HL-60 (cell line): ENCODE data around the gene FCN1.

Experiments used
- POLR2AphosphoS5 ChIP-seq: IDR thresholded peaks from 2 replicates; pipeline ENCODE4 v1.6.1; 2012; ENCODE audit warnings: low read depth
- SPI1 ChIP-seq: IDR thresholded peaks from 2 replicates; pipeline ENCODE4 v1.6.1; 2012; ENCODE audit warnings: low read depth, mild to moderate bottlenecking, borderline replicate concordance
- TF ChIP-seq, protein P1 (sequence below): IDR thresholded peaks from one replicate; pipeline ENCODE4 v1.5.1; 2011; ENCODE audit warnings: low read length, control low read depth, inconsistent platforms; ENCODE audit not compliant: insufficient read depth
- TF ChIP-seq, protein P2 (sequence below): IDR thresholded peaks from 2 replicates; pipeline ENCODE4 v1.6.1; 2012; ENCODE audit warnings: low read depth; ENCODE audit not compliant: insufficient replicate concordance

DNA sequence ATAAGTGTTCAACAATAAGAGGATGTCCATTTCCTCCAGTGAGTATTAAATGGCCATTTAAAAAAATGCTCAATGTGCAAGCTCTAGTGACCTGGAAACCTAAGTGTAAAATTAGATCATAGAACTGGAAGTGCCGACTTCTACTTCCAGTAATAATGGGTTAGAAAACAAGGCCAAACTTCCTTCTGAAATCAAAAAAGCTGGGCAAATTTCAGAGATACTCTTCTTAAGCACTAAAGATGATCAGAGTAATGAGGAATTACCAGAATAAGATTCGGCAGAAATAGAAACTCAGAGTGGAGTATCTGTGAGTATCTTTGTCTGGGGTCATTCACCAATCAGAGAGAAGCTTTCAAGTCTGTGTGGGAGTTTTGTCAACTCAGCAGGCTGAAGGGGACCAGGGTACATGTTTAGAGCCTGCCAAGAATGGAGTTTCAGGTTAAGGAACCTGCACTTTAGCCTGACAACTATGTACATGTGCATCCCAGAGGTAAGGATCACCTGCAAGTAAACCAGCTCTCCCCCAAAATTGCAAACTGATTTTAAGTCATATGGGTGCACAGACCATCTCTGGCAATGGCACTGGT lies 20.0 kb downstream of the FCN1 start:
- TF ChIP-seq, protein P1, sequence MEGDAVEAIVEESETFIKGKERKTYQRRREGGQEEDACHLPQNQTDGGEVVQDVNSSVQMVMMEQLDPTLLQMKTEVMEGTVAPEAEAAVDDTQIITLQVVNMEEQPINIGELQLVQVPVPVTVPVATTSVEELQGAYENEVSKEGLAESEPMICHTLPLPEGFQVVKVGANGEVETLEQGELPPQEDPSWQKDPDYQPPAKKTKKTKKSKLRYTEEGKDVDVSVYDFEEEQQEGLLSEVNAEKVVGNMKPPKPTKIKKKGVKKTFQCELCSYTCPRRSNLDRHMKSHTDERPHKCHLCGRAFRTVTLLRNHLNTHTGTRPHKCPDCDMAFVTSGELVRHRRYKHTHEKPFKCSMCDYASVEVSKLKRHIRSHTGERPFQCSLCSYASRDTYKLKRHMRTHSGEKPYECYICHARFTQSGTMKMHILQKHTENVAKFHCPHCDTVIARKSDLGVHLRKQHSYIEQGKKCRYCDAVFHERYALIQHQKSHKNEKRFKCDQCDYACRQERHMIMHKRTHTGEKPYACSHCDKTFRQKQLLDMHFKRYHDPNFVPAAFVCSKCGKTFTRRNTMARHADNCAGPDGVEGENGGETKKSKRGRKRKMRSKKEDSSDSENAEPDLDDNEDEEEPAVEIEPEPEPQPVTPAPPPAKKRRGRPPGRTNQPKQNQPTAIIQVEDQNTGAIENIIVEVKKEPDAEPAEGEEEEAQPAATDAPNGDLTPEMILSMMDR, result no peak
- TF ChIP-seq, protein P2, sequence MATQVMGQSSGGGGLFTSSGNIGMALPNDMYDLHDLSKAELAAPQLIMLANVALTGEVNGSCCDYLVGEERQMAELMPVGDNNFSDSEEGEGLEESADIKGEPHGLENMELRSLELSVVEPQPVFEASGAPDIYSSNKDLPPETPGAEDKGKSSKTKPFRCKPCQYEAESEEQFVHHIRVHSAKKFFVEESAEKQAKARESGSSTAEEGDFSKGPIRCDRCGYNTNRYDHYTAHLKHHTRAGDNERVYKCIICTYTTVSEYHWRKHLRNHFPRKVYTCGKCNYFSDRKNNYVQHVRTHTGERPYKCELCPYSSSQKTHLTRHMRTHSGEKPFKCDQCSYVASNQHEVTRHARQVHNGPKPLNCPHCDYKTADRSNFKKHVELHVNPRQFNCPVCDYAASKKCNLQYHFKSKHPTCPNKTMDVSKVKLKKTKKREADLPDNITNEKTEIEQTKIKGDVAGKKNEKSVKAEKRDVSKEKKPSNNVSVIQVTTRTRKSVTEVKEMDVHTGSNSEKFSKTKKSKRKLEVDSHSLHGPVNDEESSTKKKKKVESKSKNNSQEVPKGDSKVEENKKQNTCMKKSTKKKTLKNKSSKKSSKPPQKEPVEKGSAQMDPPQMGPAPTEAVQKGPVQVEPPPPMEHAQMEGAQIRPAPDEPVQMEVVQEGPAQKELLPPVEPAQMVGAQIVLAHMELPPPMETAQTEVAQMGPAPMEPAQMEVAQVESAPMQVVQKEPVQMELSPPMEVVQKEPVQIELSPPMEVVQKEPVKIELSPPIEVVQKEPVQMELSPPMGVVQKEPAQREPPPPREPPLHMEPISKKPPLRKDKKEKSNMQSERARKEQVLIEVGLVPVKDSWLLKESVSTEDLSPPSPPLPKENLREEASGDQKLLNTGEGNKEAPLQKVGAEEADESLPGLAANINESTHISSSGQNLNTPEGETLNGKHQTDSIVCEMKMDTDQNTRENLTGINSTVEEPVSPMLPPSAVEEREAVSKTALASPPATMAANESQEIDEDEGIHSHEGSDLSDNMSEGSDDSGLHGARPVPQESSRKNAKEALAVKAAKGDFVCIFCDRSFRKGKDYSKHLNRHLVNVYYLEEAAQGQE, result no peak
- no peak for TF ChIP-seq POLR2AphosphoS5
- TF ChIP-seq SPI1, result no peak
